Measurements from ENCODE around the gene RHOH.

The RHOH gene

DNA sequence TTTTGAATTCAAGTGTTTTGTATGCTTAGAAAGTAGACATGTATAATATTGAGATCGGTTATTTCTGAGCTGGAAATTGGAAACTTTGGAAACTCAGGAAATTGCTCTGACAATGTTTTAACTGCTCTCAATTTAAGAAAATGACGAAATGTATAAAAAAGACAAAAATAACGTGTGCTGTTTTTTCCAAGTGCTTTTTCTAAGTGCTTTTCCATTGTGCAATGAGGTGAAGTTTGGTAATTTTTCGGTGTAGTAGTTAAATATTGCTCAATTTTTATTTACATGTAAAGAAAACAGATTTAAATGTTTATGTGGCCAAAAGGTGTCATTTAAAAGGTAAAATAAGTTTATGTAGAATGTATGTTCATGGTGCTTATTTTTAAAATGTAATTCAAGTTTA, 39.4 kb upstream of the RHOH start:
- Histone ChIP-seq H3K36me3 (ENCODE audit: insufficient read depth) (no peaks in the 10 kb centered on the region), H3K9ac (no peak overlapping the region), H3K79me2 (ENCODE audit: insufficient read depth, low read depth) (no peaks in the 10 kb centered on the region), H3K27me3 (ENCODE audit: insufficient read depth, low read depth) (no peaks in the 10 kb centered on the region), H3K4me3 (IDR thresholded peaks at IDR 0.05; ENCODE audit: insufficient read depth, low read depth, low read length) (no peak overlapping the region), H3K4me2 (no peak overlapping the region), H4K20me1 (ENCODE audit: insufficient read depth) (no peaks in the 10 kb centered on the region), H2AFZ (ENCODE audit: low read depth) (no peak overlapping the region), H3K27ac (no peak overlapping the region), H3K4me1 (ENCODE audit: low read depth, poor library complexity, severe bottlenecking) (no peaks in the 10 kb centered on the region)
- no peak for TF ChIP-seq CTCF (conservative IDR thresholded peaks at IDR 0.05; ENCODE audit: low read depth, low read length)

DNA sequence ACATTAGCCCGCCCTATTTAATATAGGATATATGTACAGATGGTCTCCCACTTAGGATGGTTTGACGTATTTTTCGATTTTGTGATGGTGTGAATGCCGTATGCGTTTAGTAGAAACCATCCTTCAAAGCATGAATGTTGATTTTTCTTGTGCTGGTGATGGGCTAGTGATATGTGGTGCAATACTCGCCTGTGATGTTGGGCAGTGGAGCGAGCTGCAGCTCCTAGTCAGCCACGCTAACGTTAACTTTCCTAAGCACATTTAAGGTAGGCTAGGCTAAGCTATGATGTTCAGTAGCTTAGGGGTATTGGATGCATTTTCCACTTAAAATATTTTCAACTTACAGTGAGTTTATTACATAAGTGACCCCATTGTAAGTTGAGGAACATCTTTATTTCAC, 36.6 kb upstream of the RHOH start:
- no peaks in the 10 kb centered on the region for H3K36me3 ChIP-seq (ENCODE audit: insufficient read depth)
- H3K27ac ChIP-seq: no peak overlapping the region
- H3K4me2 ChIP-seq: no peak overlapping the region
- no peaks in the 10 kb centered on the region for H3K4me1 ChIP-seq (ENCODE audit: low read depth, poor library complexity, severe bottlenecking)
- no peak overlapping the region for H3K9ac ChIP-seq
- H3K4me3 ChIP-seq (IDR thresholded peaks at IDR 0.05; ENCODE audit: insufficient read depth, low read depth, low read length): no peak overlapping the region
- no peaks in the 10 kb centered on the region for H3K79me2 ChIP-seq (ENCODE audit: insufficient read depth, low read depth)
- no peaks in the 10 kb centered on the region for H3K27me3 ChIP-seq (ENCODE audit: insufficient read depth, low read depth)
- H4K20me1 ChIP-seq (ENCODE audit: insufficient read depth): no peaks in the 10 kb centered on the region
- H2AFZ ChIP-seq (ENCODE audit: low read depth): no peak overlapping the region
- TF ChIP-seq CTCF (conservative IDR thresholded peaks at IDR 0.05; ENCODE audit: low read depth, low read length): no peak

DNA sequence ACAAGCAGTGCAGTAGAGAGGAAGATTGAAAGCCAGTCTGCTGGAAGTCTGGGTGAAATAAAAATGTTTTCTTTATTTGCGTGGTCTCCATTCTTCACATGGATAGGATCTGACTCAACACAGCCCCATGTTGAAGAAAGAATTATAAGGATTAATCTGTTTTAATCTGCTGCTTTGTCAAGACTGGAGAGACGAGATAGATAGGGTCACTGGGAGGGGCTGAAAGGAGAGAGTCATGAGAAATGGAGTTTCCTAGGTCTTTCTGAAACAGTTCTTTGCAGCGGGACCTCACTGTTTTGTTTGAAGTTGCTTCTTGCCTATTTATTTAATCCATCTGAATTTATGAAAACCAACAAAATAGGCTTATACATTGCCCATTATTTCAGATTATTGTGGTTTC, 32.4 kb upstream of the RHOH start:
- Histone ChIP-seq H4K20me1 (ENCODE audit: insufficient read depth) (no peaks in the 10 kb centered on the region), H3K27ac (no peak overlapping the region), H3K4me2 (no peak overlapping the region), H3K4me1 (ENCODE audit: low read depth, poor library complexity, severe bottlenecking) (no peaks in the 10 kb centered on the region), H3K79me2 (ENCODE audit: insufficient read depth, low read depth) (no peaks in the 10 kb centered on the region), H3K4me3 (IDR thresholded peaks at IDR 0.05; ENCODE audit: insufficient read depth, low read depth, low read length) (no peak overlapping the region), H3K9ac (no peak overlapping the region), H2AFZ (ENCODE audit: low read depth) (no peak overlapping the region), H3K27me3 (ENCODE audit: insufficient read depth, low read depth) (no peaks in the 10 kb centered on the region), H3K36me3 (ENCODE audit: insufficient read depth) (no peaks in the 10 kb centered on the region)
- no peak for TF ChIP-seq CTCF (conservative IDR thresholded peaks at IDR 0.05; ENCODE audit: low read depth, low read length)

DNA sequence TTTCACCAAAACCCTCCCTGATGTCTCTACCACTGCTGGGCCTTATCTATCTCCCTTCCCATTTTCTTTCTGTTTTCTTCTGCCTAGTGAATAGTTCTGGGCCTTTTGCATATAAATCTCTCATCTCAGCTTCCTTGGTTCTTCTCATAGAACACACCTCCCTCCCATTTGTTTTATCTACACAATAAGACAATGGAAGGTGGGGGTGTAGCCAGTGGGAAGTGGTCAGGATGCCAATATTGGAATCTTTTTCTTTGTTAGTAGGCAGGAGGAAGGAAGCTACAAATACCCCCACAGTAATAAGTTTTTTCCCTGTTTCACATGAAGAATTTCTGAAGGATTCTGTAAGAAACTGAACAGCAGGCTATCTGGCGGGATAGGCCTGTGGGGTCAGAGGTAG, 30.9 kb upstream of the RHOH start:
- TF ChIP-seq CTCF (conservative IDR thresholded peaks at IDR 0.05; ENCODE audit: low read depth, low read length): no peak
- no peak overlapping the region for H3K4me2 ChIP-seq
- H3K4me3 ChIP-seq (IDR thresholded peaks at IDR 0.05; ENCODE audit: insufficient read depth, low read depth, low read length): no peak overlapping the region
- H3K4me1 ChIP-seq (ENCODE audit: low read depth, poor library complexity, severe bottlenecking): no peaks in the 10 kb centered on the region
- no peaks in the 10 kb centered on the region for H3K27me3 ChIP-seq (ENCODE audit: insufficient read depth, low read depth)
- no peaks in the 10 kb centered on the region for H3K36me3 ChIP-seq (ENCODE audit: insufficient read depth)
- no peak overlapping the region for H3K27ac ChIP-seq
- H4K20me1 ChIP-seq (ENCODE audit: insufficient read depth): no peaks in the 10 kb centered on the region
- H2AFZ ChIP-seq (ENCODE audit: low read depth): no peak overlapping the region
- H3K9ac ChIP-seq: no peak overlapping the region
- no peaks in the 10 kb centered on the region for H3K79me2 ChIP-seq (ENCODE audit: insufficient read depth, low read depth)

DNA sequence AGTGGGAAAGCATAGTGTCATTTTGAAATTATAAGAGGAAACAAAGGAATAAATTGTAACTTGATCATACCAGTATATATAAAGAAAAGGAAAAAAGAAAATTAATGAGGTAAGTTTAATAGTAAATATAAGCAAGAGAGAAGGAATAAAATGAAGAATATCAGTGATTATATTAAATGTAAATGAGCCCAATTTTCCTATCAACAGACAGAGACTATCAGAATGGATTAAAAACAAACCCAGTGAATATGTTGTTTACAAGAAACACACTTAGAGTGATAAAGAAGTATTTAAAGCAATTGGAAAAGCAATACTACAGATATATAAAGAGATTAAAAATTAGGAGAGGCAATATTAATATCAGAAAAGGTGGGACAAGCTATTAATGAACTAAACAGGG, 28.8 kb upstream of the RHOH start:
- no peaks in the 10 kb centered on the region for H3K36me3 ChIP-seq (ENCODE audit: insufficient read depth)
- H3K4me1 ChIP-seq (ENCODE audit: low read depth, poor library complexity, severe bottlenecking): no peaks in the 10 kb centered on the region
- H3K4me3 ChIP-seq (IDR thresholded peaks at IDR 0.05; ENCODE audit: insufficient read depth, low read depth, low read length): no peak overlapping the region
- H3K9ac ChIP-seq: no peak overlapping the region
- H2AFZ ChIP-seq (ENCODE audit: low read depth): no peak overlapping the region
- H3K4me2 ChIP-seq: no peak overlapping the region
- H4K20me1 ChIP-seq (ENCODE audit: insufficient read depth): no peaks in the 10 kb centered on the region
- no peak for TF ChIP-seq CTCF (conservative IDR thresholded peaks at IDR 0.05; ENCODE audit: low read depth, low read length)
- H3K79me2 ChIP-seq (ENCODE audit: insufficient read depth, low read depth): no peaks in the 10 kb centered on the region
- H3K27me3 ChIP-seq (ENCODE audit: insufficient read depth, low read depth): no peaks in the 10 kb centered on the region
- H3K27ac ChIP-seq: no peak overlapping the region

Measured in KMS-11 (cell line).